ENCODE results near the gene IFNGR2.

The IFNGR2 gene, protein sequence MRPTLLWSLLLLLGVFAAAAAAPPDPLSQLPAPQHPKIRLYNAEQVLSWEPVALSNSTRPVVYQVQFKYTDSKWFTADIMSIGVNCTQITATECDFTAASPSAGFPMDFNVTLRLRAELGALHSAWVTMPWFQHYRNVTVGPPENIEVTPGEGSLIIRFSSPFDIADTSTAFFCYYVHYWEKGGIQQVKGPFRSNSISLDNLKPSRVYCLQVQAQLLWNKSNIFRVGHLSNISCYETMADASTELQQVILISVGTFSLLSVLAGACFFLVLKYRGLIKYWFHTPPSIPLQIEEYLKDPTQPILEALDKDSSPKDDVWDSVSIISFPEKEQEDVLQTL

DNA sequence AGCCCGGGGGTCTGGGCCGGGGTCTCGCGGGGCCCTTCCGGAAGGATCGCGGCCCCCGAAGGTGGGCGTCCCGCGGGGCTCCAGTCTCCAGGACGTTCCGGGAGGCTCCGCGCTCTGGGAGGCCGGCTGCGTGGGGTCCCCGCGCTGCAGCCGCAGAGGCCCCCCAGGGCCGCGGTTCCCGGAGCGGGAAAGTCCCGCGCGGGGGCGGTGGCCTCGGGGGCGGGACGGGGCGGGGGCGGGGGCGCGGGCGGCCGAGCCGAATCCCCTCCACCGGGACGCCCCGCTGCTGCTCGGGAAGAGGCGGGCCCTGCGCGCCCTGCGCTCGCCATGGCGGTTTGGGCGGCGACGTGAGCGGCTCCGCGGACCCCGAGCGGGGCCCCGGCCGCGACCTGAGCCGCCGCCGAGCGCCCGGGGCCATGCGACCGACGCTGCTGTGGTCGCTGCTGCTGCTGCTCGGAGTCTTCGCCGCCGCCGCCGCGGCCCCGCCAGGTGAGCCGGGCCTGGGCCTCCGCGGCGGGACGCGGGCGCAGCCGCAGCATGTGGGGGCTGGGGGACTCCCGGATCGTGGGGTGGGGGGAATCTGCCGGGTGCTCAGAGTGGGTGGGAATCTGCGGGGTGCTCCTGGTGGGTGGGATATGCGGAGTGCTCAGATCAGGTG lies at the start of gene IFNGR2:
IFNGR2 (plus strand) TSS at position 286 of the 658 bp plus-strand sequence; CDS start at position 417, 131 bp downstream.
- peak; percentile 16 for ATAC-seq
- TF ChIP-seq RARB (CRISPR knock-in tag; IDR thresholded peaks at IDR 0.05) = no peak
- no peak for TF ChIP-seq ISL1 (CRISPR knock-in tag; IDR thresholded peaks at IDR 0.05)
- no peak for TF ChIP-seq OSR1 (CRISPR knock-in tag; IDR thresholded peaks at IDR 0.05)
- no peak for TF ChIP-seq BACH2 (CRISPR knock-in tag; IDR thresholded peaks at IDR 0.05; ENCODE audit: borderline replicate concordance)
- no peak for TF ChIP-seq ZFP30 (CRISPR knock-in tag; IDR thresholded peaks at IDR 0.05)

DNA sequence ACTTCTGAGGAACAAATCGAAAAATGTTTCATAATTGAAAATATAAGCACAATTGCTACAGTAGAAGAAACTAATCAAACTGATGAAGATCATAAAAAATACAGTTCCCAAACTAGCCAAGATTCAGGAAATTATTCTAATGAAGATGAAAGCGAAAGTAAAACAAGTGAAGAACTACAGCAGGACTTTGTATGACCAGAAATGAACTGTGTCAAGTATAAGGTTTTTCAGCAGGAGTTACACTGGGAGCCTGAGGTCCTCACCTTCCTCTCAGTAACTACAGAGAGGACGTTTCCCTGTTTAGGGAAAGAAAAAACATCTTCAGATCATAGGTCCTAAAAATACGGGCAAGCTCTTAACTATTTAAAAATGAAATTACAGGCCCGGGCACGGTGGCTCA lies 47.9 kb upstream of the IFNGR2 start:
- ATAC-seq = no peak
- TF ChIP-seq ZC3H10 (CRISPR knock-in tag; IDR thresholded peaks at IDR 0.05) (no peak), ESRRG (CRISPR knock-in tag; IDR thresholded peaks at IDR 0.05) (no peak), TSHZ2 (CRISPR knock-in tag; IDR thresholded peaks at IDR 0.05) (no peak), PPARA (CRISPR knock-in tag; IDR thresholded peaks at IDR 0.05; ENCODE audit: borderline replicate concordance) (no peak), CSDC2 (CRISPR knock-in tag; IDR thresholded peaks at IDR 0.05) (no peak), ZNF565 (CRISPR knock-in tag; conservative IDR thresholded peaks at IDR 0.05; ENCODE audit: low read depth) (no peak), ISL1 (CRISPR knock-in tag; IDR thresholded peaks at IDR 0.05) (no peak), ARNTL (CRISPR knock-in tag; IDR thresholded peaks at IDR 0.05; ENCODE audit: borderline replicate concordance, low read depth) (no peak), TCF4 (CRISPR knock-in tag; IDR thresholded peaks at IDR 0.05; ENCODE audit: borderline replicate concordance) (no peak), TOX (CRISPR knock-in tag; IDR thresholded peaks at IDR 0.05; ENCODE audit: borderline replicate concordance) (no peak), ZNF8 (CRISPR knock-in tag; IDR thresholded peaks at IDR 0.05) (no peak)
- TF ChIP-seq, protein P1, sequence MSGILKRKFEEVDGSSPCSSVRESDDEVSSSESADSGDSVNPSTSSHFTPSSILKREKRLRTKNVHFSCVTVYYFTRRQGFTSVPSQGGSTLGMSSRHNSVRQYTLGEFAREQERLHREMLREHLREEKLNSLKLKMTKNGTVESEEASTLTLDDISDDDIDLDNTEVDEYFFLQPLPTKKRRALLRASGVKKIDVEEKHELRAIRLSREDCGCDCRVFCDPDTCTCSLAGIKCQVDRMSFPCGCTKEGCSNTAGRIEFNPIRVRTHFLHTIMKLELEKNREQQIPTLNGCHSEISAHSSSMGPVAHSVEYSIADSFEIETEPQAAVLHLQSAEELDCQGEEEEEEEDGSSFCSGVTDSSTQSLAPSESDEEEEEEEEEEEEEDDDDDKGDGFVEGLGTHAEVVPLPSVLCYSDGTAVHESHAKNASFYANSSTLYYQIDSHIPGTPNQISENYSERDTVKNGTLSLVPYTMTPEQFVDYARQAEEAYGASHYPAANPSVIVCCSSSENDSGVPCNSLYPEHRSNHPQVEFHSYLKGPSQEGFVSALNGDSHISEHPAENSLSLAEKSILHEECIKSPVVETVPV (CRISPR knock-in tag; IDR thresholded peaks at IDR 0.05) = no peak
- TF ChIP-seq, protein P2, sequence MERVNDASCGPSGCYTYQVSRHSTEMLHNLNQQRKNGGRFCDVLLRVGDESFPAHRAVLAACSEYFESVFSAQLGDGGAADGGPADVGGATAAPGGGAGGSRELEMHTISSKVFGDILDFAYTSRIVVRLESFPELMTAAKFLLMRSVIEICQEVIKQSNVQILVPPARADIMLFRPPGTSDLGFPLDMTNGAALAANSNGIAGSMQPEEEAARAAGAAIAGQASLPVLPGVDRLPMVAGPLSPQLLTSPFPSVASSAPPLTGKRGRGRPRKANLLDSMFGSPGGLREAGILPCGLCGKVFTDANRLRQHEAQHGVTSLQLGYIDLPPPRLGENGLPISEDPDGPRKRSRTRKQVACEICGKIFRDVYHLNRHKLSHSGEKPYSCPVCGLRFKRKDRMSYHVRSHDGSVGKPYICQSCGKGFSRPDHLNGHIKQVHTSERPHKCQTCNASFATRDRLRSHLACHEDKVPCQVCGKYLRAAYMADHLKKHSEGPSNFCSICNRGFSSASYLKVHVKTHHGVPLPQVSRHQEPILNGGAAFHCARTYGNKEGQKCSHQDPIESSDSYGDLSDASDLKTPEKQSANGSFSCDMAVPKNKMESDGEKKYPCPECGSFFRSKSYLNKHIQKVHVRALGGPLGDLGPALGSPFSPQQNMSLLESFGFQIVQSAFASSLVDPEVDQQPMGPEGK (CRISPR knock-in tag; IDR thresholded peaks at IDR 0.05; ENCODE audit: borderline replicate concordance) = no peak

- ATAC-seq = no peak
- TF ChIP-seq ZNF70 (CRISPR knock-in tag; IDR thresholded peaks at IDR 0.05) = no peak
- TF ChIP-seq RARB (CRISPR knock-in tag; IDR thresholded peaks at IDR 0.05) = no peak
- no peak for TF ChIP-seq CSDC2 (CRISPR knock-in tag; IDR thresholded peaks at IDR 0.05)
- no peak for TF ChIP-seq ZC3H10 (CRISPR knock-in tag; IDR thresholded peaks at IDR 0.05)
- no peak for TF ChIP-seq ZFP3 (CRISPR knock-in tag; IDR thresholded peaks at IDR 0.05)
- TF ChIP-seq ZNF8 (CRISPR knock-in tag; IDR thresholded peaks at IDR 0.05) = no peak
- TF ChIP-seq ZNF565 (CRISPR knock-in tag; conservative IDR thresholded peaks at IDR 0.05; ENCODE audit: low read depth) = no peak
- TF ChIP-seq ZFP30 (CRISPR knock-in tag; IDR thresholded peaks at IDR 0.05) = no peak
- TF ChIP-seq PPARA (CRISPR knock-in tag; IDR thresholded peaks at IDR 0.05; ENCODE audit: borderline replicate concordance) = no peak
- TF ChIP-seq TSHZ2 (CRISPR knock-in tag; IDR thresholded peaks at IDR 0.05) = no peak
- TF ChIP-seq TCF4 (CRISPR knock-in tag; IDR thresholded peaks at IDR 0.05; ENCODE audit: borderline replicate concordance) = no peak
- TF ChIP-seq ARNTL (CRISPR knock-in tag; IDR thresholded peaks at IDR 0.05; ENCODE audit: borderline replicate concordance, low read depth) = no peak
- no peak for TF ChIP-seq OSR1 (CRISPR knock-in tag; IDR thresholded peaks at IDR 0.05)
- TF ChIP-seq, protein P3, sequence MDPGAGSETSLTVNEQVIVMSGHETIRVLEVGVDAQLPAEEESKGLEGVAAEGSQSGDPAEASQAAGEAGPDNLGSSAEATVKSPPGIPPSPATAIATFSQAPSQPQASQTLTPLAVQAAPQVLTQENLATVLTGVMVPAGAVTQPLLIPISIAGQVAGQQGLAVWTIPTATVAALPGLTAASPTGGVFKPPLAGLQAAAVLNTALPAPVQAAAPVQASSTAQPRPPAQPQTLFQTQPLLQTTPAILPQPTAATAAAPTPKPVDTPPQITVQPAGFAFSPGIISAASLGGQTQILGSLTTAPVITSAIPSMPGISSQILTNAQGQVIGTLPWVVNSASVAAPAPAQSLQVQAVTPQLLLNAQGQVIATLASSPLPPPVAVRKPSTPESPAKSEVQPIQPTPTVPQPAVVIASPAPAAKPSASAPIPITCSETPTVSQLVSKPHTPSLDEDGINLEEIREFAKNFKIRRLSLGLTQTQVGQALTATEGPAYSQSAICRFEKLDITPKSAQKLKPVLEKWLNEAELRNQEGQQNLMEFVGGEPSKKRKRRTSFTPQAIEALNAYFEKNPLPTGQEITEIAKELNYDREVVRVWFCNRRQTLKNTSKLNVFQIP (CRISPR knock-in tag; IDR thresholded peaks at IDR 0.05; ENCODE audit: borderline replicate concordance, low read depth) = no peak
- TF ChIP-seq TOX (CRISPR knock-in tag; IDR thresholded peaks at IDR 0.05; ENCODE audit: borderline replicate concordance) = no peak
- TF ChIP-seq ESRRG (CRISPR knock-in tag; IDR thresholded peaks at IDR 0.05) = no peak
- TF ChIP-seq SNAI2 (CRISPR knock-in tag; IDR thresholded peaks at IDR 0.05) = no peak
Observed at GRCh38 chr21:33355996-33356395, 47.2 kb upstream of the IFNGR2 start.
